Measurements from ENCODE around the gene VAV2. TPM values are rescaled to one million over a fixed set of nuclear protein-coding genes. Genes with fewer than 3 reads are reported as not detected.

The VAV2 gene
- total RNA-seq, 4 donors from 2014 or later = 15.0 to 25.7 (median 20.5) TPM

GRCh38 chr9:133878402-133878801, 113.7 kb downstream of the VAV2 start:
- H3K27ac ChIP-seq = no peak overlapping the region
- WGBS, 2 donors = 80 to 99% methylated on average over 1 to 7 of the region's 13 CpGs
- H3K9me3 ChIP-seq = no peaks in the 10 kb centered on the region
- H3K4me3 ChIP-seq (replicated peaks in 1 of 3) = no peak overlapping the region
- H3K36me3 ChIP-seq = no peaks in the 10 kb centered on the region
- peaks cover 0 to 6% of the 10 kb centered on the region in 2 donors for H3K4me1 ChIP-seq
- TF ChIP-seq POLR2A (IDR thresholded peaks at IDR 0.05) = no peak
- no peak for TF ChIP-seq CTCF (IDR thresholded peaks at IDR 0.05)
- no peaks in the 10 kb centered on the region for H3K27me3 ChIP-seq
- intact Hi-C loops (cut with DNase I) = no loop called here
- no peak for DNase-seq

GRCh38 chr9:133877967-133878366, 114.2 kb downstream of the VAV2 start:
- Histone ChIP-seq H3K27me3 (no peaks in the 10 kb centered on the region), H3K9me3 (no peaks in the 10 kb centered on the region), H3K4me3 (replicated peaks in 1 of 3) (no peak overlapping the region), H3K36me3 (no peaks in the 10 kb centered on the region), H3K27ac (no peak overlapping the region), H3K4me1 (peaks cover 0 to 6% of the 10 kb centered on the region in 2 donors)
- DNase-seq = no peak
- 91 to 96% methylated on average over 8 to 10 of the region's 17 CpGs for WGBS, 2 donors
- intact Hi-C loops (cut with DNase I) = no loop called here
- TF ChIP-seq POLR2A (IDR thresholded peaks at IDR 0.05) = no peak
- TF ChIP-seq CTCF (IDR thresholded peaks at IDR 0.05) = no peak

GRCh38 chr9:133877327-133877726, 114.8 kb downstream of the VAV2 start:
- 90 to 93% methylated on average over 4 to 5 of the region's 5 CpGs for WGBS, 2 donors
- Histone ChIP-seq H3K27me3 (no peaks in the 10 kb centered on the region), H3K36me3 (no peaks in the 10 kb centered on the region), H3K4me1 (peaks cover 0 to 6% of the 10 kb centered on the region in 2 donors), H3K27ac (no peak overlapping the region), H3K9me3 (no peaks in the 10 kb centered on the region), H3K4me3 (replicated peaks in 1 of 3) (no peak overlapping the region)
- DNase-seq = no peak
- no peak for TF ChIP-seq CTCF (IDR thresholded peaks at IDR 0.05)
- no peak for TF ChIP-seq POLR2A (IDR thresholded peaks at IDR 0.05)
- intact Hi-C loops (cut with DNase I) = no loop called here

GRCh38 chr9:133876836-133877235, 115.3 kb downstream of the VAV2 start:
- Histone ChIP-seq H3K4me1 (peaks cover 0 to 6% of the 10 kb centered on the region in 2 donors), H3K4me3 (replicated peaks in 1 of 3) (no peak overlapping the region), H3K27me3 (no peaks in the 10 kb centered on the region), H3K27ac (no peak overlapping the region), H3K9me3 (no peaks in the 10 kb centered on the region), H3K36me3 (no peaks in the 10 kb centered on the region)
- TF ChIP-seq CTCF (IDR thresholded peaks at IDR 0.05) (no peak), POLR2A (IDR thresholded peaks at IDR 0.05) (no peak)
- intact Hi-C loops (cut with DNase I) = no loop called here
- no peak for DNase-seq
- 83 to 95% methylated on average over 13 of the region's 13 CpGs for whole genome bisulfite sequencing, 2 donors

GRCh38 chr9:133876144-133876543, 116.0 kb downstream of the VAV2 start:
- intact Hi-C loops (cut with DNase I) = no loop called here
- H3K9me3 ChIP-seq = no peaks in the 10 kb centered on the region
- WGBS, 2 donors = 88 to 94% methylated on average over 6 to 11 of the region's 11 CpGs
- DNase-seq = no peak
- TF ChIP-seq CTCF (IDR thresholded peaks at IDR 0.05) (no peak), POLR2A (IDR thresholded peaks at IDR 0.05) (no peak)
- no peaks in the 10 kb centered on the region for H3K27me3 ChIP-seq
- peaks cover 0 to 2% of the 10 kb centered on the region in 2 donors for H3K4me1 ChIP-seq
- H3K36me3 ChIP-seq = no peaks in the 10 kb centered on the region
- H3K4me3 ChIP-seq (replicated peaks in 1 of 3) = no peak overlapping the region
- no peak overlapping the region for H3K27ac ChIP-seq
